HUES48 (cell line): ENCODE data around the gene ZDHHC5.
A peak's percentile ranks its signal among the peaks of the same experiment; 100 is the strongest.

ENCODE experiments used
- H3K27ac ChIP-seq: one replicate; pipeline ENCODE4 v1.7.0; 2013; ENCODE audit warnings: low read depth, low read length, inconsistent platforms
- H3K27me3 ChIP-seq: 2 replicates; pipeline ENCODE4 v1.6.1; 2013; ENCODE audit warnings: mild to moderate bottlenecking, low read length; ENCODE audit not compliant: control insufficient read depth, insufficient read depth
- H3K36me3 ChIP-seq: 2 replicates; pipeline ENCODE4 v1.6.1; 2013; ENCODE audit warnings: low read length; ENCODE audit not compliant: control insufficient read depth, insufficient read depth
- H3K4me1 ChIP-seq: 2 replicates; pipeline ENCODE4 v1.6.1; 2013; ENCODE audit warnings: mild to moderate bottlenecking, low read length; ENCODE audit not compliant: control insufficient read depth, insufficient read depth
- H3K4me3 ChIP-seq: 2 replicates; pipeline ENCODE4 v1.5.1; 2013; ENCODE audit warnings: mild to moderate bottlenecking, low read depth, low read length
- H3K9ac ChIP-seq: 2 replicates; pipeline ENCODE4 v1.6.1; 2013; ENCODE audit warnings: mild to moderate bottlenecking, low read depth, low read length, moderate library complexity
- H3K9me3 ChIP-seq: 2 replicates; pipeline ENCODE4 v1.6.1; 2013; ENCODE audit warnings: low read length; ENCODE audit not compliant: control insufficient read depth, insufficient read depth

ZDHHC5 gene

GRCh38 chr11:57644748-57645688 is 22.9 kb upstream of the ZDHHC5 start:
- H3K27me3 ChIP-seq = no peaks in the 10 kb centered on the region
- H3K36me3 ChIP-seq = peaks cover 36% of the 10 kb centered on the region
- H3K9me3 ChIP-seq = no peaks in the 10 kb centered on the region
- H3K4me3 ChIP-seq = no peak overlapping the region
- H3K4me1 ChIP-seq = peaks cover 77% of the 10 kb centered on the region
- no peak overlapping the region for H3K9ac ChIP-seq
- peak overlapping the region; percentile 81 for H3K27ac ChIP-seq

GRCh38 chr11:57645689-57646085 is 22.2 kb upstream of the ZDHHC5 start:
- Histone ChIP-seq H3K27me3 (no peaks in the 10 kb centered on the region), H3K9me3 (no peaks in the 10 kb centered on the region), H3K4me3 (no peak overlapping the region), H3K27ac (no peak overlapping the region), H3K9ac (no peak overlapping the region), H3K36me3 (peaks cover 29% of the 10 kb centered on the region), H3K4me1 (peaks cover 77% of the 10 kb centered on the region)

- H3K9ac ChIP-seq = no peak overlapping the region
- peaks cover 4% of the 10 kb centered on the region for H3K27me3 ChIP-seq
- peaks cover 76% of the 10 kb centered on the region for H3K4me1 ChIP-seq
- H3K4me3 ChIP-seq = 0 out of 2 replicates have a peak overlapping the region, but pooled peaks have one; percentile 55
- peaks cover 23% of the 10 kb centered on the region for H3K36me3 ChIP-seq
- H3K9me3 ChIP-seq = no peaks in the 10 kb centered on the region
- peak overlapping the region; percentile 80 for H3K27ac ChIP-seq
These were observed 21.6 kb upstream of the ZDHHC5 start for GRCh38 chr11:57646194-57646798.

DNA sequence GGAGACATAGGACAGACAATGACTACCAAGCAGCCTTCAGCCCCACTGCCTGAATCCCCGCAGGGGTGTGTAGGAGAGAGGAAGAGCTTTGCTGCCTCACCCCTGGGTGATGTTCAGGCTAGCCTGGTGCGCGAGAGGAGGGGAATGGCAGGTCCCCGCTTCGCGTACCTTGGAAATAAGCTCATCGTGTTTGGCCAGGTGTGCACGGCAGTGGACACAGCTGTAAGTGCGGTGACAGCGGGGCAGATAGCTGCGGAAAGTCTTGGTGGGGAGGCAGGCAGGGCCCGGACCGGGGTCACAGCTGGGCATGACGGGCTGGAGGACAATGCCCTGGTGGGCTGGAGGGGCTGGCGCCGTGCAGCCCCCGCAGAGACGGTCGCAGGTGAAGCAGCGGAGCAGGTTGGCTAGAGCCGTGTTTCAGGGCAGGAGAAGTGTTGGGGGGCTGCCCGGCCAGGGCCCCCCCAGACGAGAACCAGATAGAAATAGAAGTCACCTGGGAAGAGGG is 21.1 kb upstream of the ZDHHC5 start:
- Histone ChIP-seq H3K9ac (peak overlapping the region; percentile 37; the same call in 1 of the 2 replicates), H3K9me3 (no peaks in the 10 kb centered on the region), H3K36me3 (peaks cover 17% of the 10 kb centered on the region), H3K27ac (peak overlapping the region; percentile 80), H3K4me1 (peaks cover 70% of the 10 kb centered on the region), H3K4me3 (peak overlapping the region; percentile 55), H3K27me3 (peaks cover 10% of the 10 kb centered on the region)

- Histone ChIP-seq H3K36me3 (peaks cover 13% of the 10 kb centered on the region), H3K4me3 (peak overlapping the region; percentile 55), H3K27me3 (peaks cover 14% of the 10 kb centered on the region), H3K27ac (peak overlapping the region; percentile 80), H3K4me1 (peaks cover 69% of the 10 kb centered on the region), H3K9ac (peak overlapping the region; percentile 37), H3K9me3 (no peaks in the 10 kb centered on the region)
These were observed 20.5 kb upstream of the ZDHHC5 start for GRCh38 chr11:57647372-57647771.

DNA sequence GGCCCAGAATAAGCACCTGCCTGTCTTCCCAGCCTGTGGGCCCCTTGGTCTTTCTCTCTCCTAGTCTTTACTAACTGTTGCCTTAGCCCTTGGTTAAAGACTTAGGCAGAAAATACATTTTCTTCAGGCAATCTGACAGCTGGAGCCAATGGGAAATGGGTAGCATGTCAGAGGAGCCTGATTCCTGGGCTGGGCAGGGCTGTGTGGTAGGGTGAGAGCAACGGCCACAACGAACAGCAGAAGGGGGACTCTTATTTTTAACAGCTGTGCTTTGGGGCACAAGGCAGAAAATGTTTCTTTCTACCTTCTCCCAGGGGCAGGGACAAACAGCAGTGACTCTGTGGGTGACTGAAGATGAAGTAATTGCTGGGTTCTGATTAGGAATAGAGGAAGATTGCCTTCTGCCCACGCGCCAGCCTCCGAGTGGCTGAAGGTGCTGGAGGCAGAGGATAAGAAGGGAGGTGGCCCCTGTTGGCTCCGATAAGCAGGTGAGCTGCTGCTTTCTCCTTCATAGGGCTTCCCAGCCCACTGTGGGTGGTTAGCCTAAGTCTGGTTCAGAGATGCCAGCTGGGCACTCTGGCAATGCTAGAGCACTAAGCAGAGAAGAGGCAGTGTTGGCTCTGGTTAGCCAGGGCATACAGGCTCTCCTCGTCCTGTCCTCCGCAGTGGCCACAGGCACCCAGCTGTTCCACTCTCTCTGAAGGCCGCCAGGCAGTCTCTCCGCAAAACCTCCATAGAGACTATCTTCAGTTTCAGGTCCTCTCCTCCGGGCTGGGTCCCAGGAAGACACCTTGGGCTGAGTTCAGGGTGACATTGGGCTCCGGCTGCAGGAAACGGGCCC is 19.7 kb upstream of the ZDHHC5 start:
- H3K9ac ChIP-seq = peak overlapping the region; percentile 37; the same call in 1 of the 2 replicates
- H3K4me1 ChIP-seq = peaks cover 69% of the 10 kb centered on the region
- H3K27ac ChIP-seq = peak overlapping the region; percentile 80
- peaks cover 19% of the 10 kb centered on the region for H3K27me3 ChIP-seq
- H3K36me3 ChIP-seq = peaks cover 7% of the 10 kb centered on the region
- H3K9me3 ChIP-seq = no peaks in the 10 kb centered on the region
- peak overlapping the region; percentile 55 for H3K4me3 ChIP-seq

DNA sequence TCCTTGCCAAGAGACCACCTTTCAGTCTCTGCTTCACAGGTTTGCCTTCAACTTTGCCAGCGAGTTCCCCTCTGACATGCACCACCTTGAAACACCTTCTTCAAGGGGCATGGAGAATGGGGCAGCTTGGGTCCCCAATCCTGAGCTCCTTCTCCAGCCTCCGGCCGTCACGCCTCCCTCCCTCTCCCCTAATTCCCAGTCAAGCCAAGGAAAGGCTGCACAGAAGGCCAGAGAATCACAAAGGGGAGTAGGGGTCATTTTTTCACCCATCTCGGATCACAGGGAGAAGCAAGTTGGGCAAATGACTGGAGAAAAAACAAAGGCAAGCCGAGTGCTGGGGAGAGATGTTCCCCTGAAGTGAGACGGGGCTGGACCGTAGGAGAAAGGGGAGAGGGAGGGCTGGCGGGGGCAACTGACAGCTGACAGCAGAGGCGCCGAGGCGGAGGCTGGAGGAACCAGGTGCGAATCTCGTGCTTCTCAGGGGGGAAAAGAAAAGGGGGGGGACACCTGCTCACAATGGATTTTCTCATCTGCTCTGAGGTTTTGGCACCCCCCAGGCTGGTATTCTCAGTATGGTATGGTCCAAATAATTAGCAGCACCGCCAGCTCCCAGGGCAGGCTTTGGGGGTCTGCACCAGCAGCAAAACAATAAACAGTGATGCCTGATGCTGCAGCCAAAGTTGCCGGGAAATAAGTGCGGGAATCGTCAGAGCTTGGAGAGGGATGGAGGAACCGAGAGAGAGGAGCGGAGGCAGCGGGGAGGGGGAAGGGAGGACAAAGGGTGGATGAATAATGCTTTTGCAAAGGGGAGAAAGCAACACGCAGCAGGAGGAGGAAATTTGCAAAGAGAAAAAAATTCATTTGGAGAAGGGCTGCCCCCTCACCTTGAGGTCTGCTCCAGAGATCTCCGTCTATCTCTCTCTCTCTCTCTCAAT is 18.8 kb upstream of the ZDHHC5 start:
- peaks cover 19% of the 10 kb centered on the region for H3K27me3 ChIP-seq
- H3K9ac ChIP-seq = no peak overlapping the region
- H3K4me1 ChIP-seq = peaks cover 62% of the 10 kb centered on the region
- H3K27ac ChIP-seq = peak overlapping the region; percentile 80
- no peaks in the 10 kb centered on the region for H3K36me3 ChIP-seq
- H3K4me3 ChIP-seq = peak overlapping the region; percentile 55
- H3K9me3 ChIP-seq = no peaks in the 10 kb centered on the region

GRCh38 chr11:57649826-57650738 is 17.8 kb upstream of the ZDHHC5 start, which contains the start of gene YPEL4:
Gene YPEL4, minus strand, starts transcription at chr11:57649912. Its CDS starts 2,805 bp downstream, at chr11:57647107.
- peak within 1 kb of the TSS; percentile 55 for H3K4me3 ChIP-seq
- peaks cover 19% of the 10 kb centered on the region for H3K27me3 ChIP-seq
- H3K9me3 ChIP-seq = no peaks in the 10 kb centered on the region
- no peaks in the 10 kb centered on the region for H3K36me3 ChIP-seq
- H3K9ac ChIP-seq = no peak within 1 kb of the TSS; the same call in 1 of the 2 replicates
- H3K4me1 ChIP-seq = peaks cover 57% of the 10 kb centered on the region
- H3K27ac ChIP-seq = peak within 1 kb of the TSS; percentile 80

DNA sequence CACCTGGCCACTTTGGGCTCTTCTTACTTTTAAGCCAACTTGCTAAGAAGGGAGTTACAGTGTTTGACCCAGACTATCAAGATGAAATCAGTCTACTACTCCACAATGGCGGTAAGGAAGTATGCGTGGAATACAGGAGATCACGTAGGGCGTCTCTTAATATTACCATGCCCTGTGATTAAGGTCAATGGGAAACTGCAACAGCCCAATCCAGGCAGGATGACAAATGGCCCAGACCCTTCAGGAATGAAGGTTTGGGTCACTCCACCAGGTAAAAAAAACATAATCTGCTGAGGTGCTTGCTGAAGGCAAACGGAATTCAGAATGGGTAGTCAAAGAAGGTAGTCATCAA is 17.2 kb upstream of the ZDHHC5 start:
- Histone ChIP-seq H3K4me3 (peak overlapping the region; percentile 44; the same call in 1 of the 2 replicates), H3K9me3 (no peaks in the 10 kb centered on the region), H3K27me3 (peaks cover 19% of the 10 kb centered on the region), H3K36me3 (no peaks in the 10 kb centered on the region), H3K4me1 (peaks cover 50% of the 10 kb centered on the region), H3K27ac (no peak overlapping the region), H3K9ac (no peak overlapping the region)
